HG03469 (cell line): ENCODE measurements around the gene DPP6.
"Not testable (repeated sequence)": the region's sequence is repeated elsewhere in the genome, so short reads cannot be mapped to it uniquely, and the experiment has no call there.

Experiments
- ATAC-seq: cut with Tn5 transposase; IDR thresholded peaks from one replicate; pipeline ENCODE4 v1.9.1; 2021; ENCODE audit warnings: mild to moderate bottlenecking, moderate library complexity, moderate number of reproducible peaks; ENCODE audit not compliant: unreplicated experiment

DPP6 gene

DNA sequence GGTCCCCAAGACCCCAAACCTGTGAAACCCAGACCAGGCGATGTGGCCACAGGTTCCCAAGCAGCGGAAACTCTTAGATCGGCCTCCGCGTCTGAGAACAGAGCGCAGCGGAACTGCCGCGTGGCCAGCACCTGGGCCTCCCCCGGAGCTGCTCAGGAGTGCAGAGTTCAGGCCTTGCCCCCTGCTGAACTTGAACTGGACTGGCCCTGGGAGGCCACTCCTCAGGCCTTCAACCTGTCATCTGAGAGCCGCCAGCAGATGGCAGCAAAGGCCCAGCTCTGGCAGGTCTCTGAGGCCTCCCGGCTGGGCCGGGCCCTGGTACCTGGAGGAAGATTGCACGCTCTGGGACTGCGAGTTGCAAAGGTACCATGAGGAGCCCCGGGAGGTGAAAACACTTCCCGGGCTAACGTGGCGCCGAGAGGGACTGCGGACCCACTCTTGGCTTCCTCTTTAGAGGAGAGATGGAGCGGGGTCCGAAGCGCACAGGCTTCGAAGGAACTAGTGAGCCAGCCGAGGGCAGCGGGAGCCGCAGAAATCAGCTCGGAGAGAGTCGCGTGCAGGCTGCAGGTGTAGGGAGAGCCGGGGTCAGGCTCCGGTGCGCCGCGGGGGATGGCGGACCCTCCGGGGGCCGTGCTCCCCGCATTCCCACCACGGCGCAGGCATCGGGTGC, 861.6 kb downstream of the DPP6 start:
- peak; percentile 89 for ATAC-seq

DNA sequence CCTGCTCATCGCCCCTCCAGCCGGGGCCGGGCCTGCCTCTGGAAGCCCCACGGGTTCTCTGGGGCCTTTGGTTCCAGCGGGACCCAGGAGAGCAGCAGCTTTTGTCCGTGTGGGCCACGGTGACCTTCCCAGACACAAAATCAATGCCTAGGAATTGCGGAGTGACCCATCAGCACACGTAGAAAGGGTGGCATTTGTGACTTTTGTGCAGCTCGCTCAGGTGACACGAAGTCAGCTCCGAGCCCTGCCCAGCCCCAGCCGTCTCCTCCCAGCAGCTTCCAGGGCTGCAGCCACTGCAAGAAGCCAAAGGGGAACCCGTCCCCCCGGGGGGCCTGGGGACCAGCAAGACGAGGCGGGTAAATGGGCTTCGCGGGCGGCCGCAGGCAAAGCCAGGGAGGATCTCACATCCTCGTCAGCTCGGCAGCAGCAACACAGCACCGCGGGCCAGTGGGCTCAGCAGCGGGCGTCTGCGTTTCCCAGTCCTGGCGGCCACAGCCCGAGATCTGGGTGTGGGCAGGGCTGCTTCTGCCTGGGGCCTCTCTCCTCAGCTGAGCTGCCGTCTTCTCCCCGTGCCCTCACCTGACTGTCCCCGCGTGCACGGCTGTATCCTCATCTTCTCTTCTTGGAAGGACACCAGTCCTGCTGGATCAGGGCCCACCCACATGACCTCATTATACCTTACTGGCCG, 862.3 kb downstream of the DPP6 start:
- no peak for ATAC-seq

DNA sequence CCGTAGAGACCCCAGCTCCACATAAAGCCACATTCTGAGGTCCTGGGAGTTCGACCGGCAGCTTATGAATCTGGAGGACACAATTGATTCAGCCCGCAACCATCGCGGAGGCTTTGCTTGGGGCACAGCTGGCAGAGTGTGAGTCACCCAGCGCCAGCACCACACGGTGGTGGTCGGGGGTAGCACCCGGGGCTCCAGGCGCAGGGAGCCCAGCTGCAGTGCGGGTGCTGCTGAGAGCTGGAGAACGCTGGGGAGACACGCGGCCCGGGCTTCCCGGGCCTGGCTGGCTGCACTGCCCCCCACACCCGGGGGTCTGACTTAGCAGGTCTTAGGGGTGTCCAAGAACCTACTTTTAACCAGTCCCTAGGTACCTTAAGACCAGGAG, 862.8 kb downstream of the DPP6 start:
- ATAC-seq: no peak

DNA sequence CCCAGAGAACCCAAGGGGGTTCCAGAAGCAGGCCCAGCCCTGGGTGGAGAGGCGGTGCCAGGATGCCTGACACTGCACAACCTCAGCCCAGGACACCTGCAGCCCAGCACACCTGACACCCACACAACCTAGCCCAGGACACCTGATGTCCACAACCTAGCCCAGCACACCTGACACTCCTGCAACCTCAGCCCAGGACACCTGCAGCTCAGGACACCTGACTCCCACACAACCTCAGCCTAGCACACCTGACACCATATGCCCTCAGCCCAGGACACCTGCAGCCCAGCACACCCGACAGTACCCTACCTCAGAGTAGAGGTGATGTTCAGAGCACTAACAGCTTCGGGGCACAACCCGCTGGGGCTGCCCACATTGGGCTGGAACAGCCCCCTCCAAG, 863.4 kb downstream of the DPP6 start:
- ATAC-seq: no peak

DNA sequence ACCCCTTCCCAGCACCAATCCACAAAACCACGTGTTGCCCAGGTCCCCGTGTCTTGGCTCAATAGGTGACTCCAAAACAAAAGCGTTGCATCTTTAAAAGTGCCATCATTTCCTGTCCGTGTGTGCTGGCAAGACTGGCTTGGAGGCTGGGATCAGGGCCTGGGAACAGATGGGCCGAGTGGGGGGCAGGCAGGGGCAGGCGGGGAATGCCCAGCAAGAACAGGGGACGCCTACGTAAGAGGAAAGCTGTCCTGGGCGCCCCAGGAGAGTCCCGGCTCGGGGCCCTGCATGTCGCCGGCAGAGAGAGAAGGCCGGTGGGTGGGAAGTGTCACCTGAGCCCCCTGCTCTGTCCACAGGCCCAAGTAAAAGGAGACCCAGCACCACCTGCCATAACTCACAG, 864.2 kb downstream of the DPP6 start:
- ATAC-seq: no peak

DNA sequence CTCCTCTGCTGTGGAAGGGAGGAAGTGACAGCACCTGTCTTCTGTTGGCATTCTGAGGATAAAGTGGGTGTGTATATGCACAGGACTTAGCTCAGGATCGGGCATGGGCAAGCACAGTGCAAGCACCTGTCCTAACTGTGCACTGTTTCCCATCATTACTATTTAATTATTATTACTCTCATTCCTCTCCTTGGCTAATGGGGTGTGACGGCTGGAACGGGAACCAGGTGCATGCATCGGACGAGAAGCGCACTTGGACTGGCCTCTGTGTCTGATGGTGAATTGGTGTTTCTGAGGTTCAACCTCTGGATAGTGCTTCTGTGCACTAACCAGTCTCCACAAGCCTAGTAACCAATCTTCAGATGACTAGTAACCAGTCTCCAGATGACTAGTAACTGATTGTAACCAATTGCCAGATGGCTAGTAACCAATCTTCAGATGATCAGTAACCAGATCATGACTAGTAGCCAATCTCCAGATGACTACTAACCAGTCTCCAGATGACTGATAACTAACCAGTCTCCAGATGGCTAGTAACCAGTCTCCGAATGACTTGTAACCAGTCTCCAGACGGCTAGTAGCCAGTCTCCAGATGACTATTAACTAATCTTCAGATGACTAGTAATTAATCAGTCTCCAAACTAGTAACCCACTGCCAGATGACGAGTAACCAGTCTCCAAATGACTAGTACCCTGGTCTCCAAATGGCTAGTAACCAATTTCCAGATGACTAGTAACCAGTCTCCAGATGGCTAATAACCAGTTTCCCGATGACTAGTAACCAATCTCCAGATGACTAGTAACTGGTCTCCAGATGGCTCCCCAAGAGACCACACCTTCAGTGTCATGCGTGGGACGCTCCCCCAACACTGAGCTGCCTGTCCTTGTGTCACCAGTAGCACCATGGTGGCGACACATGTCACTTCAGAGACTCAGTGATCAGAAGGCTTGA, 864.9 kb downstream of the DPP6 start:
- ATAC-seq: no peak

DNA sequence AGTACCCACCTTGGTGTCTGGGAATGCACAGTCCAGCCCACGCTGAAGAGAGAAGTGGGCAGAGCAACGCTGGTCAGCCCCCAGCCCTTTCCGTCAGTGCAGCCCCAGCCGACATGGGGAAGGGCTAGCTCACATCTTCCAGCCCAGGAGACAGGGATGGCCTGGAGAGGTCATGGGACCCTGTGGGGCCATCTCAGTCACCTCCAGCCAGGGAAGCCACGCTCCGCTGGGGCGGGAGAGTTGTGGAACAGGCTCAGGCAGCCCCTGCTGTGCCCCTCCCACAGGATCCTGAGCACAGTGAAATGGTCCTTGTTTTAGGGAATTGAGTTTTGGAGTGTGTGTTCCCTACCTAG, 865.6 kb downstream of the DPP6 start:
- ATAC-seq: no peak

DNA sequence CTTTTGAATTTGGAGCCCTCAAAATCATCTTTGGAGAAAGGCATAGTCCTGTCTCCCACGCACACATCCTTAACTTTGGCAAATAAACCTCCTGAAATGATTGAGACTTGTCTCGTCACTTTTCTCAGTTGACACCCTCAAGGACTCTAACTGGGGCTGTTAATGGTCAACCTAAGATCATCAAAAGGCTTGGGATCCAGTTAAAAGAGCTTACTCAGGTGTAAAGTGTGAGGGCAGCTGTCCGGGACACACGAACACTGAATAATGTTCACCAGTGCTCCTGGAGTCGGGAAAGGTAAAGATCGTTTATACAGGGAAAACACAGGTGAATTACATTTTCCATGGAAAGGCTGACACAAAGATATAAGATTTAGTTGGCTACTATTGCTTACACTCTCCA, 866.1 kb downstream of the DPP6 start:
- ATAC-seq: no peak

DNA sequence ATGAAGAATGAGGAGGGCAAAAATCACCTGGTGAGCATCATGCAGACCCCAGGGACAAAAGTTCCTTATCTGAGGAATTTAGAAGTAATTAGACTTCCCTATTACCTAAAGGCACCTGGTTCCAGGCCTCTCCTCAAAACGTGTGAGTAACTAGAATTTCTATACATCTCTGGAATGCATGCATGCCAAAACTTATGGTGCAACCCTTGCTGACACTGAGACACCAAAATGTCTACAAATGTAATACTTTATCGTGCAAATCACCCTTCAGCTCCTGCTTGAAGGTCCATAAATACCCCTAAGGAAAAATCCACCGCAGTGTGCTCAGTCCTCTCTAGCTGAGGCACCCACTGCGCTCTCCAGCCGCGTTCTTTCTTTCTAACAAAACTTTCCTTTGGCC, 866.5 kb downstream of the DPP6 start:
- ATAC-seq: no peak

DNA sequence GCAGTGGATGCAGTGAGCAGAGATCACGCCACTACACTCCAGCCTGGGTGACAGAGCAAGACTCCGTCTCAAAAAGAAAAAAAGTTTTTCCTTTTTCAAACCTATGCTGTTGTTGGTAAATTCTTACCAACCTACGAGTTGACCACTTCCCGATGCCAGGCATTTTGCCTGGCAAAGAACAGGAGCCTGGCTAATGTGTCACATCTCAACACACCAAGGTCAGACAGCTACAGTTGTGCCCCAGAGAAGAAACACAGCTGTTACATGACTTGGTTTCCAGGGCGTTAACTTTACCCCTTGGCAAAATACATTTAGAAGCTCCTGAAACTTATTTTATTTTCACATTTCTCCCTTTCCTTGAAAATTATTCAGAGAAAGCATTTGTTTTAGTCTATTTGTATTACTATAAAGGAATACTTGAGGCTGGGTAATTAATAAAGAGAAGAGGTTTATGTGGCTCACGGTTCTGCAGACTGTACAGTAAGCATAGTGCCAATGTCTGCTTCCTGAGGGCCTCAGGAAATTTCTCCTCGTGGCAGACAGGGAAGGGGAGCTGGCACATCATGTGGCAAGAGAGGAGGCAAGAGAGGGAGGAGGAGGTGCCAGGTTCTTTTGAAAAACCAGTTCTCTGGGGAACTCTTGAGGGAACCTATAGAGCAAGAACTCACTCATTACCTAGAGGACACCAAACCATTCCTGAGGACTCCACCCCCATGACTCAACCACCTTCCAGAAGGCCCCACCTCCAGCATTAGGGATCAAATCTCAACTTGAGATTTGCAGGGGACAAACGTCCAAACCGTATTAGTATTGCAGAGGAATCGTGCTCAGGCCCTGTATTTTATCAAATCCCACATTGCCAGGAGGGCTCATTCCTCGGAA, 867.4 kb downstream of the DPP6 start:
- ATAC-seq: no peak

DNA sequence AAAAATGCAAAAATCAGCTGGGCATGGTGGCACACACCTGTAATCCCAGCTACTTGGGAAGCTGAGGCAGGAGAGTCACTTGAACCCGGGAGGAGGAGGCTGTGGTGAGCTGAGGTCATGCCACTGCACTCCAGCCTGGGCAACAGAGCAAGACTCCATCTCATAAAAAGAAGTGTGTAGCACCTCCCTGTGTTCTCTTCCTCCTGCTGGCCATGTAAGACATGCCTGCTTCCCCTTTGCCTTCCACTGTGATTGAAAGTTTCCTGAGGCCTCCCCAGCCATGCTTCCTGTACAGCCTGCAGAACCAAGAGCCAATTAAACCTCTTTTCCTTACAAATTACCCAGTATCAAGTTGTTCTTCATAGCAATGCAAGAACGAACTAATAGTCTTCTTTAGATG, 870.3 kb downstream of the DPP6 start:
- ATAC-seq: not testable (repeated sequence)

DNA sequence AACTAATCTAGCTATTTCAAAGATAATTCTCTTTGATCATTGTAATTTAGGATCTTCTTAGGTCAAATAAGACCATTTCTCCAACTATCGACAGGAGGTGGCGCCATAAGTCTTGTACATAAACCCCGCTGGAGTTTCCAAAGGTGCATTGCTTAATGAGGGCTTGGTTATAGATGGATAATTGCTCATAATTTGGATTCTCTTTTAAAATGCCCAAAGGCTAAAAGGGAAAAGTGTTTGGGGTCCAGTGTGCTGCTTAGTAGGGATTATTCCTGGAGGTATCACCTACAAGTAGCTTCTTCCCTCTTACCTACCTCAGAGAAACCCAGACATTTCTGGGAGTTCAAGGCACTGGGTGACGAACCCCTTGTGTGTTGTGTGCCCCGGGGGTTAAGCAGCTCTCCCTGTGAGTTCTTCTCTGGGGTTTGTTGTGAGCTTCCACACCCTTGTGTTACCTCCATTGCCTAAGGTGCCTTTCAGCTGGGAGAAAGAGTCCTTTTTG, 875.5 kb downstream of the DPP6 start:
- peak; percentile 34 for ATAC-seq

DNA sequence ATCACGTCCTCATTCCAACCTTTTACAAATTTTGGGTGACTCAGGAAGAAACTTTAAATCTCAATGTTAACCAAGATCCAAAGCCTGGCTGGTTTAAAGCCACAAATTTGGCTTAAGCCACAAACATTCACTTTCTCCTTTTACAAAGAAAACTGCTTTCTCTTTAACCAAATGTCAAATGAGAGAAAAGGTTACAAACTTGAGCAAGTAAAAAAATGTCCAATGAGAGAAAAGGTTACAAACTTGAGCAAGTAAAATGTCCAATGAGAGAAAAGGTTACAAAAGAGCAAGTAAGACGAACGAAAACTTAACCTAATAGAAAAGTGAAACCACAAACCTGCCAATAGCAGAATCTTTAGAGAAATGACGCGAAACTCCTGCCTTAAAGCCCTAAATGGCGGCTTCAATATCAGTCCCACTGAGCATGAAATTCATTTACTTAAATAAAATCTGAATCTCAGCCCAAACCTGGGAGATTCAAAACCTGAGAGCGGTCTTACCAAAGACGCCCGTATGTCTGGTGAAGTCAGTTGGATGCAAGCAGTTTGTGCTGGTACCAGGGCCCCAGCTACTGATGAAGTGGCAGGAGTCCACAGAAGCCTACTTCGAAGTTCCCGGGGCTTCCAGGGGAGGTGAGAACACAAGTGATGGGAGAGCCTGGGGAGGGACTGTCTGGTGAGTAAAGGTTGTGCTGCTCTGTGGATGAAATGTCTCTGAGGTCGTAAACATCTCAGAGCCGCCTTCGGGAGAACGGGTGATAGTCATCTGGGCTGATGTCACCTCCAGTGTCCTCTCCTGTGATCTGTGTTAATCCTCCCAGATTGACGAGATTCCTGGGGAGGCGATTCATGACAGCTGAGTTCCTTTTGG, 876.2 kb downstream of the DPP6 start:
- peak; percentile 71 for ATAC-seq

DNA sequence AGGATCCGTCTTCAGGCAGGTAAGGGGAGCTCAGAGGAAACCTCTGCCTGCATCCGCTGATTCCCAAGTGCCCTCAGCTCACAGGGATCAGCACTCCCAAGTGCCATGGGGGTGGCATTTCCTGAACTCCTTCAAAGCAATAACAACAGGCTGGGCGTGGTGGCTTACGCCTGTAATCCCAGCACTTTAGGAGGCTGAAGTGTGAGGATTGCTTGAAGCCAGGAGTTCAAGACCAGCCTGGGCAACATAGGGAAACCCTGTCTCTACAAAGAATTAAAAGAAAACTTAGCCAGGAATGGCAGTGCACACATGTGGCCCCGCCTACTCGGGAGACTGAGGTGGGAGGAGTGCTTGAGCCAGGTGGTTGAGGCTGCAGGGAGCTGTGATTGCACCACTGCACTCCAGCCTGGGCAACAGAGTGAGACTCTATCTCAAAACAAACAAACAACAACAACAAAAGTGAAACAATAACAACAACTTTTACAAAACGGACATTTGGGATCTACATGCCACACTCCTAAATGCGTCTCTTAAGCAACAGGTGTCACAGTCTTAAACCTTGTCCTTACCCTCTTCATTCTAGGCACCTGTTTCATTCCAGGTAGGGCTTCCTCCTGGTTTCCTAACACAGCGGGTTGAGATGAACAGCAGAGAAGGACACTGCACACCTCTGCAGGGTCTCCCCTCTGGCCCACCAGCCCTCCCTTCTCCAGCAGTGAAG, 877.0 kb downstream of the DPP6 start:
- ATAC-seq: no peak

DNA sequence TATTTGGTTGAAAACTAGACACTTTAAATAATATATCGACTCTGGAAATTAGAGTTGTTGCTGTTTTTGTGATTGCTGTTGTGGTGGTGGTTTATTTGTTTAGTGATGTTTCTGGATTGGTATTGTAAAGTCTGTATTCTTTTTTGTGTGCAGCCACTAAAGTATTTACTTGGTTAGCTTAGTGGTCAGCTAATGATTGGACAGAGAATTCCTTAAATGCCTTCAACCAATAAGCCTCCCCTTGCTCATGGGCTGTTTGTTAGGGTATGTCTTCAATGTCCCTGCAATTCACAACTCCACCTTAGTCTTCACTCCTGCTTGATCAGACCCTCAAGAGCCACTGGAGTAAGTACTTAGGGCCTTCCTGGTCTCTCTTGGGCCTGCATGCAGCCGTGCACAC, 879.7 kb downstream of the DPP6 start:
- no peak for ATAC-seq

DNA sequence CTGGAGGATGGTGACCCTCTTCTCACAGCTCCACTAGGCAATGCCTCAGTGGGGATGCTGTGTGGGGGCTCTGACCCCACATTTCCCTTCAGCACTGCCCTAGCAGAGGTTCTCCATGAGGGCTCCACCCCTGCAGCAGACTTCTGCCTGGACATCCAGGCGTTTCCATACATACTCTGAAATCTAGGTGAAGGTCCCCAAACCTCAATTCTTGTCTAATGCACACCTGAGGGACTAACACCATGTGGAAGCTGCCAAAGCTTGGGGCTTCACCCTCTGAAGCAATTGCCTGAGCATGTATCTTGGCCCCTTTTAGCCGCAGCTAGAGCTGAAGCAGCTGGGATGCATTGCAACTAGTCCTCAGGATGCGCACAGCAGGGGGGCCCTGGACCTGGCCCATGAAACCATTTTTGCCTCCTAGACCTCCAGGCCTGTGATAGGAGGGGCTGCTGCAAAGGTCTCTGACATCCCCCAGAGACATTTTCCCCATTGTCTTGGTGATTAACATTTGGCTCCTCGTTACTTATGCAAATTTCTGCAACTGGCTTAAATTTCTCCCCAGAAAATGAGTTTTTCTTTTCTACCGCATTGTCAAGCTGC, 882.3 kb downstream of the DPP6 start:
- ATAC-seq: not testable (repeated sequence)

DNA sequence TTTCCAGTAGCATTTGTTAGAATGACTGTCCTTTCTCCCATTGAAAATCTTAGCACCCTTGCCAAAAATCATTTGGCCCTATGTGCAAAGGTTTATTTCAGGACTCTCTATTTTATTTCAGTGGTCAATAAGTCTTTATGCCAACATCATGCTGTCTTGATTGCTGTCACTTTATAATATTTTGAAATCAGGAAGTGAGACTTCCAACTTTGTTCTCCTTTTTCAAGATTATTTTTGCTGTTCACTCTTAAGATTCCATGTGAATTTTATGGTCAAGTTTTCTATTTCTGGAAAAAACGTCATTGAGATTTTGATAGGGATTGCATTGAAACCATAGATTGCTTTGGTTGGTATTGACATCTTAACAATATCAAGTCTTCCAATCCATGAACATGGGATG, 885.6 kb downstream of the DPP6 start:
- ATAC-seq: no peak

DNA sequence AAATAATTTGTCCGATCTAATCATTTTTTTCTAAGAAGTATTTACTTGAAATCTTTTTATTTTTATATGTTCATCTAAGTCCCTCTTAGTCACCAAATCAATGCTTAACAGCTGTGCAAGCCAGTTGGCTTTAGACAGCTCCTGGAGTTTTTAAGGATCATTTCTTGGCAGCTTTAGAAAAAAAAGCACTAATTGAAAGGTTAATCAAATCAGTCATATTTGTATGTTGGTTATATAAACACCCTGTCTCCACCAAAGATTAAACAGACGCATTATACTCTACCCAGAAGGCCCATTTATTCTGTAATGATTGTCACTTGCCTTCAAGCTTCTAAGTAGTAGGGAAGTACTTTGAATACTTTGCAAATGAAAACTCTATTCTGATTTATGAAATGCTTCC, 890.5 kb downstream of the DPP6 start:
- no peak for ATAC-seq
